Transverse colon (tissue), 4 donors: Measurements from ENCODE around the gene RAI1. TPM values are rescaled to one million over a fixed set of nuclear protein-coding genes. Genes with fewer than 3 reads are reported as not detected.
A peak's percentile ranks its signal among the peaks of the same experiment; 100 is the strongest.

Experiments
- DNase-seq: peaks from one replicate; pipeline ENCODE4 v3.0.0-alpha.2; 2019
- H3K27ac ChIP-seq, 4 donors: fragments of 200-600 bp; sonication (generic); 2 replicates each; pipeline ENCODE4 v1.5.1; 2016 to 2018; ENCODE audit warnings: inconsistent platforms in 4 of 4
- H3K27me3 ChIP-seq: fragments of 200-600 bp; sonication (generic); 2 replicates; pipeline ENCODE4 v1.5.1; 2017; ENCODE audit warnings: inconsistent platforms
- H3K36me3 ChIP-seq, 4 donors: fragments of 200-600 bp; sonication (generic); 2 replicates each; pipeline ENCODE4 v1.5.1; 2017 to 2019; ENCODE audit warnings: inconsistent platforms in 4 of 4
- H3K4me1 ChIP-seq, 4 donors: fragments of 200-600 bp; sonication (generic); 2 replicates each; pipeline ENCODE4 v1.5.1; 2017 to 2020; ENCODE audit warnings: inconsistent platforms in 4 of 4
- H3K4me3 ChIP-seq, 4 donors: fragments of 200-600 bp; sonication (generic); 1 replicate in 1 of 4; 2 replicates in 3 of 4; pipeline versions ENCODE4 v1.5.1 to v1.6.1; 2017 to 2019; ENCODE audit warnings: inconsistent platforms in 4 of 4
- H3K9me3 ChIP-seq, 2 donors: fragments of 200-600 bp; sonication (generic); 2 replicates each; pipeline ENCODE4 v1.5.1; 2017 to 2019; ENCODE audit warnings: inconsistent platforms in 2 of 2
- CTCF ChIP-seq, 5 experiments: fragments of 200-600 bp in 3 of 5; fragments of 450-650 bp in 2 of 5; sonication (generic) in 3 of 5; IDR thresholded peaks; 1 replicate in 2 of 5; 2 replicates in 3 of 5; pipeline ENCODE4 v1.5.1; 2016 to 2017; ENCODE audit warnings: antibody characterized with exemption in 5 of 5, inconsistent platforms in 3 of 5, mild to moderate bottlenecking in 2 of 5, moderate library complexity in 1 of 5
- EP300 ChIP-seq: sonication (generic); formaldehyde crosslinking; IDR thresholded peaks from one replicate; pipeline ENCODE4 v1.6.1; 2017; ENCODE audit warnings: antibody characterized with exemption, low read depth
- POLR2A ChIP-seq: fragments of 450-650 bp; IDR thresholded peaks from one replicate; pipeline ENCODE4 v1.6.1; 2016; ENCODE audit warnings: antibody characterized with exemption, mild to moderate bottlenecking, moderate library complexity
- POLR2AphosphoS5 ChIP-seq, 3 donors: sonication (generic); formaldehyde crosslinking; IDR thresholded peaks; one replicate each; pipeline ENCODE4 v1.6.1; 2016; ENCODE audit warnings: antibody characterized with exemption in 3 of 3
- WGBS, 2 donors: methylation state at CpG; one replicate each; pipeline ENCODE4 v1.1.5; 2018; ENCODE audit warnings: low coverage in 1 of 2; 5-methylcytosine and 5-hydroxymethylcytosine counted together
- in situ Hi-C, 4 donors: fragments of 200-750 bp; cut with MboI; loops; one replicate each; pipeline versions ENCODE4 v1.15.0 to v1.15.1; 2017; ENCODE audit warnings: low sequenced_read_pairs in 3 of 4, low pct_ligation_motif_present in 1 of 4, low pct_unique_long_range_greater_than_20kb in 1 of 4
- intact Hi-C: fragments of 100-400 bp; cut with DNase I; formaldehyde crosslinking; loops from one replicate; pipeline ENCODE4 v1.15.1; 2023; ENCODE audit warnings: low total_unique reads
- total RNA-seq, 4 donors: library from RNA; depleted of rRNA; stranded (reverse); fragments of >200 nt; gene quantifications; one replicate each; pipeline ENCODE4 v1.1.0, GENCODE V29; 2016

Gene RAI1
- total RNA-seq, 4 donors from 2014 or later: 14.1 to 163 (median 34.6) TPM

- intact Hi-C loops: no loop called here
- 39% methylated on average over 8 of the region's 8 CpGs; no CpG with 5 or more reads in 1 of the 2 donors for WGBS, 2 donors
- H3K4me3 ChIP-seq: no peak overlapping the region
- H3K27me3 ChIP-seq: no peaks in the 10 kb centered on the region
- no peaks in the 10 kb centered on the region for H3K9me3 ChIP-seq
- in situ Hi-C loops: no loop called here
- DNase-seq: peak; percentile 27
- H3K27ac ChIP-seq: peak overlapping the region; percentile 76 to 88 (median 80)
- TF ChIP-seq CTCF (IDR thresholded peaks at IDR 0.05) (no peak), POLR2A (no peak), POLR2AphosphoS5 (IDR thresholded peaks at IDR 0.05) (no peak), EP300 (no peak)
- H3K4me1 ChIP-seq: peaks cover 30 to 53% (median 47%) of the 10 kb centered on the region in 4 donors
- no peaks in the 10 kb centered on the region for H3K36me3 ChIP-seq
These were observed 57.6 kb downstream of the RAI1 start for GRCh38 chr17:17738901-17739300.

- Histone ChIP-seq H3K36me3 (no peaks in the 10 kb centered on the region), H3K27me3 (no peaks in the 10 kb centered on the region), H3K4me3 (no peak overlapping the region), H3K9me3 (no peaks in the 10 kb centered on the region), H3K27ac (peak overlapping the region; percentile 76 to 88 (median 80)), H3K4me1 (peaks cover 30 to 53% (median 47%) of the 10 kb centered on the region in 4 donors)
- TF ChIP-seq POLR2AphosphoS5 (IDR thresholded peaks at IDR 0.05): no peak
- TF ChIP-seq EP300: no peak
- no peak for TF ChIP-seq CTCF (IDR thresholded peaks at IDR 0.05)
- no peak for TF ChIP-seq POLR2A
- in situ Hi-C loops: no loop called here
- peak; percentile 46 for DNase-seq
- WGBS, 2 donors: 49% methylated on average over 8 of the region's 10 CpGs; no CpG with 5 or more reads in 1 of the 2 donors
- intact Hi-C loops: no loop called here
These were observed 58.3 kb downstream of the RAI1 start for GRCh38 chr17:17739388-17740066.

GRCh38 chr17:17740615-17741348, 59.5 kb downstream of the RAI1 start:
- Histone ChIP-seq H3K4me1 (peaks cover 30 to 53% (median 47%) of the 10 kb centered on the region in 4 donors), H3K27ac (peak overlapping the region; percentile 76 to 88 (median 80)), H3K27me3 (no peaks in the 10 kb centered on the region), H3K9me3 (no peaks in the 10 kb centered on the region), H3K4me3 (no peak overlapping the region), H3K36me3 (no peaks in the 10 kb centered on the region)
- TF ChIP-seq EP300: no peak
- TF ChIP-seq CTCF (IDR thresholded peaks at IDR 0.05): no peak
- no peak for TF ChIP-seq POLR2AphosphoS5 (IDR thresholded peaks at IDR 0.05)
- no peak for TF ChIP-seq POLR2A
- intact Hi-C loops (no loop called here), in situ Hi-C loops (no loop called here)
- no peak for DNase-seq
- 67 to 81% methylated on average over 16 to 27 of the region's 27 CpGs for WGBS, 2 donors

DNA sequence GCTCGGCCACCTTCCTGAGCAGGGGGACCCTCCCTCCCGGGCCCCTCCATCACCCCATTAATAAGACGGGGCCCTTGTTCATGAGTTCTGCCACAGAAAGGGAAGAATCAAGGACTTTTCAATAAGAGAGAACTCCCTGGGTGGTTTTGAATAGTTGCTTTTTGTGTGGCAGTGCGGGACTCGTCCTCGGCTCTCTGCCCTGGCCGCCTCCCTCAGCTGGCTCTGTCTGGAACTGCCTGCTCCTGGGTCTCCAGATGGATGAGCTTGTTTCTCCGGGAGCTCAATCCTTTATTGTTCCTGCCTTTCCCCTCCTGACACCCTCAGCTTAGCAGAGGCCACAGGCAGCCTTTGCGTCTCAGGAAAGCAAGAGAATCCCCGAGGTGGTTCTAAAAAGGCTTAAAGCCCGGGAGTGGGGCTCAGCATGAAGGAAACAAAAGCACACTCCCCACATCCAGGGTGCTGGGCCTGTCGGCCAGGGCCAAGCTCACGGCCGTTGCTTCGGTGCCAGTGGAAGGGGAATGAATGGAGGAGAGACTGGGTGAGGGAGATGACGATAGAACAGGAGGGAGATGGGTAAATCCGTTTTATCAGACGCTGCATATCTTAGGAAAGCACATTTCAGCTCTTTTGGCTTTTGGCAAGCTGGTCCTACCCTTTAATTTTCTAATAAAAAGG, 60.2 kb downstream of the RAI1 start:
- peaks cover 30 to 53% (median 47%) of the 10 kb centered on the region in 4 donors for H3K4me1 ChIP-seq
- TF ChIP-seq CTCF (IDR thresholded peaks at IDR 0.05): peak in 2 of 5 experiments; percentile 9
- no peak for TF ChIP-seq EP300
- TF ChIP-seq POLR2A: no peak
- no peaks in the 10 kb centered on the region for H3K27me3 ChIP-seq
- no peak overlapping the region for H3K4me3 ChIP-seq
- intact Hi-C loops: no loop called here
- DNase-seq: no peak
- H3K9me3 ChIP-seq: no peaks in the 10 kb centered on the region
- WGBS, 2 donors: 63 to 65% methylated on average over 9 to 18 of the region's 18 CpGs
- H3K36me3 ChIP-seq: no peaks in the 10 kb centered on the region
- in situ Hi-C loops: no loop called here
- H3K27ac ChIP-seq: peak overlapping the region; percentile 76 to 88 (median 80)
